H9 (cell line): ENCODE measurements around the gene DCPS. TPM values are rescaled to one million over a fixed set of nuclear protein-coding genes. Genes with fewer than 3 reads are reported as not detected.
A peak's percentile ranks its signal among the peaks of the same experiment; 100 is the strongest.

Source experiments
- DNase-seq: peaks from one replicate; pipeline ENCODE4 v3.0.0-alpha.2; 2017
- H2AFZ ChIP-seq: one replicate; pipeline ENCODE4 v1.6.1; 2013; ENCODE audit warnings: mild to moderate bottlenecking, low read length, control low read depth, moderate library complexity
- H2AK5ac ChIP-seq: 2 replicates; pipeline ENCODE4 v1.6.1; 2013; ENCODE audit warnings: low read length, control low read depth, mixed read lengths; ENCODE audit not compliant: insufficient read length
- H2BK120ac ChIP-seq: one replicate; pipeline ENCODE4 v1.6.1; 2013; ENCODE audit warnings: low read depth, mild to moderate bottlenecking, low read length, control low read depth, inconsistent platforms; ENCODE audit not compliant: poor library complexity, severe bottlenecking
- H2BK12ac ChIP-seq: 2 replicates; pipeline ENCODE4 v1.6.1; 2013; ENCODE audit warnings: low read length, control low read depth, mixed read lengths, low read depth; ENCODE audit not compliant: insufficient read length
- H2BK15ac ChIP-seq: 2 replicates; pipeline ENCODE4 v1.6.1; 2013; ENCODE audit warnings: low read depth, low read length, control low read depth
- H2BK20ac ChIP-seq: one replicate; pipeline ENCODE4 v1.6.1; 2013; ENCODE audit warnings: low read depth, mild to moderate bottlenecking, low read length, control low read depth, inconsistent platforms; ENCODE audit not compliant: poor library complexity, severe bottlenecking
- H2BK5ac ChIP-seq: 2 replicates; pipeline ENCODE4 v1.6.1; 2013; ENCODE audit warnings: low read length, control low read depth, mixed read lengths; ENCODE audit not compliant: insufficient read length
- H3K14ac ChIP-seq: 2 replicates; pipeline ENCODE4 v1.6.1; 2013; ENCODE audit warnings: low read length, control low read depth; ENCODE audit not compliant: insufficient read depth
- H3K18ac ChIP-seq: 2 replicates; pipeline ENCODE4 v1.6.1; 2013; ENCODE audit warnings: low read depth, mild to moderate bottlenecking, mixed read lengths, low read length, control low read depth; ENCODE audit not compliant: insufficient read length
- H3K23ac ChIP-seq: 2 replicates; pipeline ENCODE4 v1.6.1; 2013; ENCODE audit warnings: low read length, control low read depth, mixed read lengths, low read depth; ENCODE audit not compliant: insufficient read length
- H3K23me2 ChIP-seq: 2 replicates; pipeline ENCODE4 v1.6.1; 2013; ENCODE audit warnings: low read depth, mild to moderate bottlenecking, mixed read lengths, low read length, control low read depth; ENCODE audit not compliant: insufficient read length, poor library complexity, severe bottlenecking
- H3K27ac ChIP-seq: 2 replicates; pipeline ENCODE4 v1.5.1; 2013; ENCODE audit warnings: low read length, control low read depth, mixed read lengths, low read depth; ENCODE audit not compliant: insufficient read length
- H3K27me3 ChIP-seq: 2 replicates; pipeline ENCODE4 v1.6.1; 2013; ENCODE audit warnings: low read length, control low read depth, inconsistent platforms; ENCODE audit not compliant: insufficient read depth
- H3K4ac ChIP-seq: 2 replicates; pipeline ENCODE4 v1.6.1; 2013; ENCODE audit warnings: low read depth, mild to moderate bottlenecking, control low read depth, inconsistent platforms, low read length, moderate library complexity
- H3K4me1 ChIP-seq: 2 replicates; pipeline ENCODE4 v1.6.1; 2013; ENCODE audit warnings: low read length, control low read depth, inconsistent platforms; ENCODE audit not compliant: insufficient read depth
- H3K4me2 ChIP-seq: 2 replicates; pipeline ENCODE4 v1.6.1; 2013; ENCODE audit warnings: low read length, control low read depth, mixed read lengths; ENCODE audit not compliant: insufficient read length, insufficient read depth
- H3K56ac ChIP-seq: 2 replicates; pipeline ENCODE4 v1.6.1; 2013; ENCODE audit warnings: low read depth, mild to moderate bottlenecking, mixed read lengths, low read length, control low read depth; ENCODE audit not compliant: insufficient read length
- H3K79me1 ChIP-seq: 2 replicates; pipeline ENCODE4 v1.6.1; 2013; ENCODE audit warnings: low read depth, mild to moderate bottlenecking, moderate library complexity, low read length, control low read depth, inconsistent platforms; ENCODE audit not compliant: insufficient read depth, poor library complexity, severe bottlenecking
- H3K79me2 ChIP-seq: 2 replicates; pipeline ENCODE4 v1.6.1; 2013; ENCODE audit warnings: low read length, control low read depth, inconsistent platforms; ENCODE audit not compliant: insufficient read depth
- H3K9ac ChIP-seq: 2 replicates; pipeline ENCODE4 v1.6.1; 2013; ENCODE audit warnings: low read length, control low read depth, mixed read lengths; ENCODE audit not compliant: insufficient read length; ENCODE audit errors: extremely low read depth
- H3K9me3 ChIP-seq: one replicate; pipeline ENCODE4 v1.6.1; 2013; ENCODE audit warnings: low read depth, low read length, inconsistent platforms; ENCODE audit not compliant: control insufficient read depth
- H3T11ph ChIP-seq: one replicate; pipeline ENCODE4 v1.6.1; 2013; ENCODE audit warnings: mild to moderate bottlenecking, low read length, control low read depth, inconsistent platforms
- H4K20me1 ChIP-seq: one replicate; pipeline ENCODE4 v1.6.1; 2013; ENCODE audit not compliant: control insufficient read depth, insufficient read length, insufficient read depth
- H4K5ac ChIP-seq: 2 replicates; pipeline ENCODE4 v1.6.1; 2013; ENCODE audit warnings: low read depth, mild to moderate bottlenecking, mixed read lengths, low read length, control low read depth; ENCODE audit not compliant: insufficient read length
- H4K8ac ChIP-seq: replicated peaks from 2 replicates; pipeline ENCODE4 v1.6.1; 2013; ENCODE audit warnings: low read length, control low read depth, mixed read lengths, low read depth; ENCODE audit not compliant: insufficient read length
- H4K91ac ChIP-seq: 2 replicates; pipeline ENCODE4 v1.6.1; 2013; ENCODE audit warnings: low read depth, mild to moderate bottlenecking, moderate library complexity, mixed read lengths, low read length, control low read depth; ENCODE audit not compliant: insufficient read length
- H3K27ac Mint-ChIP-seq, 3 experiments: 2 replicates in 2 of 3; 3 replicates in 1 of 3; pipeline ENCODE4 v1.8.0; 2020 to 2021; ENCODE audit warnings: mixed read lengths in 3 of 3, mild to moderate bottlenecking in 1 of 3, moderate library complexity in 1 of 3
- H3K27me3 Mint-ChIP-seq: 2 replicates; pipeline ENCODE4 v1.8.0; 2021; ENCODE audit warnings: low read depth, mild to moderate bottlenecking, moderate library complexity, mixed read lengths
- H3K36me3 Mint-ChIP-seq, 3 experiments: 2 replicates in 2 of 3; 3 replicates in 1 of 3; pipeline ENCODE4 v1.8.0; 2020 to 2021; ENCODE audit warnings: low read depth in 3 of 3, mixed read lengths in 3 of 3; ENCODE audit not compliant: insufficient read depth in 1 of 3
- H3K4me1 Mint-ChIP-seq, 2 experiments: 2 replicates each; pipeline ENCODE4 v1.8.0; 2020; ENCODE audit warnings: mixed read lengths in 2 of 2
- H3K4me3 Mint-ChIP-seq, 2 experiments: 2 replicates in 1 of 2; 3 replicates in 1 of 2; pipeline ENCODE4 v1.8.0; 2020 to 2021; ENCODE audit warnings: mild to moderate bottlenecking in 2 of 2, mixed read lengths in 2 of 2, moderate library complexity in 1 of 2
- H3K9me3 Mint-ChIP-seq, 2 experiments: 2 replicates in 1 of 2; 3 replicates in 1 of 2; pipeline ENCODE4 v1.8.0; 2020; ENCODE audit warnings: mild to moderate bottlenecking in 2 of 2, mixed read lengths in 2 of 2, moderate library complexity in 1 of 2
- CTCF ChIP-seq: fragments of 200-600 bp; sonication (generic); conservative IDR thresholded peaks from 3 replicates; pipeline ENCODE4 v1.8.0; 2021; ENCODE audit warnings: antibody characterized with exemption, mild to moderate bottlenecking
- WGBS: extraction: QIAGEN DNeasy Blood & Tissue Kit; methylation state at CpG from one replicate; pipeline ENCODE4 v1.1.7; 2013; ENCODE audit warnings: missing lambda C conversion rate, low lambda C conversion rate, mixed read lengths; ENCODE audit not compliant: insufficient read length; ENCODE audit errors: extremely low coverage; 5-methylcytosine and 5-hydroxymethylcytosine counted together
- total RNA-seq: library from RNA; stranded (reverse); gene quantifications from 2 replicates; pipeline ENCODE4 v1.2.1, GENCODE V29; 2021

Gene DCPS
- total RNA-seq, 1 experiment from 2014 or later = 27.7 TPM

- Histone ChIP-seq H3K4me2 (no peak overlapping the region), H2BK15ac (no peak overlapping the region), H3K79me2 (no peaks in the 10 kb centered on the region), H3K9ac (no peak overlapping the region), H4K8ac (no peak overlapping the region), H3K23me2 (no peaks in the 10 kb centered on the region), H3K27me3 (no peaks in the 10 kb centered on the region), H4K91ac (no peak overlapping the region), H2BK20ac (no peak overlapping the region), H3K14ac (no peak overlapping the region), H2BK12ac (no peak overlapping the region), H3K27ac (no peak overlapping the region), H3T11ph (no peak overlapping the region), H3K18ac (no peak overlapping the region), H3K23ac (no peak overlapping the region), H2BK5ac (no peak overlapping the region), H3K9me3 (no peaks in the 10 kb centered on the region), H4K20me1 (no peaks in the 10 kb centered on the region), H3K4ac (no peak overlapping the region), H3K4me1 (no peaks in the 10 kb centered on the region), H2AK5ac (no peak overlapping the region), H4K5ac (no peak overlapping the region), H3K56ac (no peak overlapping the region), H3K79me1 (no peaks in the 10 kb centered on the region), H2BK120ac (no peak overlapping the region), H2AFZ (no peak overlapping the region)
- Mint-ChIP-seq H3K27ac (no peak overlapping the region; a peak in 1 of 7 replicates), H3K9me3 (no peaks in the 10 kb centered on the region; a peak in 1 of 5 replicates), H3K4me1 (peaks cover 13 to 19% of the 10 kb centered on the region in 2 experiments), H3K4me3 (no peak overlapping the region), H3K36me3 (no peaks in the 10 kb centered on the region; a peak in 1 of 7 replicates), H3K27me3 (no peaks in the 10 kb centered on the region)
- TF ChIP-seq CTCF = peak; percentile 52
- WGBS = no CpG with 5 or more reads among the region's 8 CpGs
- peak; percentile 61 for DNase-seq
These were observed 88.2 kb downstream of the DCPS start for GRCh38 chr11:126391970-126392632.
